HepG2 (cell line): Measurements from ENCODE around the gene F7.

Experiments
- CTCF ChIP-seq: sonication (generic); formaldehyde crosslinking; IDR thresholded peaks from 2 replicates; pipeline ENCODE4 v1.5.0; 2020; ENCODE audit warnings: mild to moderate bottlenecking, missing genetic modification reagents, moderate library complexity
- GABPA ChIP-seq, 2 experiments: IDR thresholded peaks; 2 replicates each; pipeline ENCODE4 v1.6.1; 2011 to 2016; ENCODE audit warnings: low read depth in 2 of 2, low read length in 1 of 2, missing biosample characterization in 1 of 2, missing genetic modification characterization in 1 of 2
- HCFC1 ChIP-seq: fragments of 150-350 bp; IDR thresholded peaks from 2 replicates; pipeline ENCODE4 v1.6.1; 2014; ENCODE audit warnings: low read depth, low read length
- NCOA2 ChIP-seq: sonication (generic); formaldehyde crosslinking; IDR thresholded peaks from 2 replicates; pipeline ENCODE4 v1.8.0; 2022; ENCODE audit warnings: inconsistent platforms
- SMAD1 ChIP-seq: sonication (generic); formaldehyde crosslinking; IDR thresholded peaks from 2 replicates; pipeline ENCODE4 v1.4.0; 2020; ENCODE audit warnings: missing genetic modification reagents, low read depth, mild to moderate bottlenecking, borderline replicate concordance
- SMARCE1 ChIP-seq: fragments of 450-650 bp; IDR thresholded peaks from 2 replicates; pipeline ENCODE4 v1.6.1; 2017; ENCODE audit warnings: borderline replicate concordance
- SOX5 ChIP-seq: IDR thresholded peaks from 2 replicates; pipeline ENCODE4 v1.6.1; 2016; ENCODE audit warnings: borderline replicate concordance
- SRF ChIP-seq: IDR thresholded peaks from 2 replicates; pipeline ENCODE4 v1.6.1; 2011; ENCODE audit warnings: mild to moderate bottlenecking, low read depth, low read length, moderate library complexity
- TCF12 ChIP-seq, 2 experiments: fragments of 450-650 bp in 1 of 2; sonication (generic) in 1 of 2; formaldehyde crosslinking in 1 of 2; IDR thresholded peaks; 2 replicates each; pipeline versions ENCODE4 v1.6.1 to v1.8.0; 2017 to 2022; ENCODE audit warnings: antibody characterized with exemption in 1 of 2, mild to moderate bottlenecking in 1 of 2, missing genetic modification reagents in 1 of 2, moderate library complexity in 1 of 2
- ZBTB25 ChIP-seq: IDR thresholded peaks from 2 replicates; pipeline ENCODE4 v1.6.1; 2018; ENCODE audit warnings: missing genetic modification reagents
- ZNF558 ChIP-seq: sonication (generic); formaldehyde crosslinking; IDR thresholded peaks from 2 replicates; pipeline ENCODE4 v1.9.0; 2022; ENCODE audit warnings: mild to moderate bottlenecking, missing genetic modification reagents, borderline replicate concordance
- TF ChIP-seq, protein P1 (sequence below): fragments of 450-650 bp; IDR thresholded peaks from 2 replicates; pipeline ENCODE4 v1.6.1; 2017; ENCODE audit warnings: mild to moderate bottlenecking
- TF ChIP-seq, protein P2 (sequence below): sonication (generic); formaldehyde crosslinking; conservative IDR thresholded peaks from 2 replicates; pipeline ENCODE4 v1.4.0; 2020; ENCODE audit warnings: missing genetic modification reagents

- TF ChIP-seq SOX5 (CRISPR knock-in tag) (no peak), ZBTB25 (no peak), TCF12 (IDR thresholded peaks at IDR 0.05) (no peak), TCF12 (CRISPR knock-in tag; IDR thresholded peaks at IDR 0.05) (no peak), ZNF558 (CRISPR knock-in tag) (no peak), NCOA2 (CRISPR knock-in tag) (no peak), SRF (no peak), SMAD1 (CRISPR knock-in tag) (no peak), CTCF (no peak), HCFC1 (no peak), SMARCE1 (no peak), GABPA (IDR thresholded peaks at IDR 0.05; ENCODE audit: low read depth, low read length) (no peak), GABPA (CRISPR knock-in tag; IDR thresholded peaks at IDR 0.05; ENCODE audit: low read depth) (no peak)
- TF ChIP-seq, protein P1, sequence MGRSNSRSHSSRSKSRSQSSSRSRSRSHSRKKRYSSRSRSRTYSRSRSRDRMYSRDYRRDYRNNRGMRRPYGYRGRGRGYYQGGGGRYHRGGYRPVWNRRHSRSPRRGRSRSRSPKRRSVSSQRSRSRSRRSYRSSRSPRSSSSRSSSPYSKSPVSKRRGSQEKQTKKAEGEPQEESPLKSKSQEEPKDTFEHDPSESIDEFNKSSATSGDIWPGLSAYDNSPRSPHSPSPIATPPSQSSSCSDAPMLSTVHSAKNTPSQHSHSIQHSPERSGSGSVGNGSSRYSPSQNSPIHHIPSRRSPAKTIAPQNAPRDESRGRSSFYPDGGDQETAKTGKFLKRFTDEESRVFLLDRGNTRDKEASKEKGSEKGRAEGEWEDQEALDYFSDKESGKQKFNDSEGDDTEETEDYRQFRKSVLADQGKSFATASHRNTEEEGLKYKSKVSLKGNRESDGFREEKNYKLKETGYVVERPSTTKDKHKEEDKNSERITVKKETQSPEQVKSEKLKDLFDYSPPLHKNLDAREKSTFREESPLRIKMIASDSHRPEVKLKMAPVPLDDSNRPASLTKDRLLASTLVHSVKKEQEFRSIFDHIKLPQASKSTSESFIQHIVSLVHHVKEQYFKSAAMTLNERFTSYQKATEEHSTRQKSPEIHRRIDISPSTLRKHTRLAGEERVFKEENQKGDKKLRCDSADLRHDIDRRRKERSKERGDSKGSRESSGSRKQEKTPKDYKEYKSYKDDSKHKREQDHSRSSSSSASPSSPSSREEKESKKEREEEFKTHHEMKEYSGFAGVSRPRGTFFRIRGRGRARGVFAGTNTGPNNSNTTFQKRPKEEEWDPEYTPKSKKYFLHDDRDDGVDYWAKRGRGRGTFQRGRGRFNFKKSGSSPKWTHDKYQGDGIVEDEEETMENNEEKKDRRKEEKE, result no peak
- TF ChIP-seq, protein P2, sequence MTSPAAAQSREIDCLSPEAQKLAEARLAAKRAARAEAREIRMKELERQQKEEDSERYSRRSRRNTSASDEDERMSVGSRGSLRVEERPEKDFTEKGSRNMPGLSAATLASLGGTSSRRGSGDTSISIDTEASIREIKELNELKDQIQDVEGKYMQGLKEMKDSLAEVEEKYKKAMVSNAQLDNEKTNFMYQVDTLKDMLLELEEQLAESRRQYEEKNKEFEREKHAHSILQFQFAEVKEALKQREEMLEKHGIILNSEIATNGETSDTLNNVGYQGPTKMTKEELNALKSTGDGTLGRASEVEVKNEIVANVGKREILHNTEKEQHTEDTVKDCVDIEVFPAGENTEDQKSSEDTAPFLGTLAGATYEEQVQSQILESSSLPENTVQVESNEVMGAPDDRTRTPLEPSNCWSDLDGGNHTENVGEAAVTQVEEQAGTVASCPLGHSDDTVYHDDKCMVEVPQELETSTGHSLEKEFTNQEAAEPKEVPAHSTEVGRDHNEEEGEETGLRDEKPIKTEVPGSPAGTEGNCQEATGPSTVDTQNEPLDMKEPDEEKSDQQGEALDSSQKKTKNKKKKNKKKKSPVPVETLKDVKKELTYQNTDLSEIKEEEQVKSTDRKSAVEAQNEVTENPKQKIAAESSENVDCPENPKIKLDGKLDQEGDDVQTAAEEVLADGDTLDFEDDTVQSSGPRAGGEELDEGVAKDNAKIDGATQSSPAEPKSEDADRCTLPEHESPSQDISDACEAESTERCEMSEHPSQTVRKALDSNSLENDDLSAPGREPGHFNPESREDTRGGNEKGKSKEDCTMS, result no peak
Measured at GRCh38 chr13:113083022-113083373, 22.6 kb upstream of the F7 start.
